Brain microvascular endothelial cell (primary cell): ENCODE results near the gene ZNFX1.
A peak's percentile ranks its signal among the peaks of the same experiment; 100 is the strongest.

ENCODE experiments used
- DNase-seq: peaks from one replicate; pipeline ENCODE4 v3.0.0-alpha.2; 2020
- H3K27ac ChIP-seq: fragments of 250-450 bp; sonication (Bioruptor Pico); 2 replicates; pipeline ENCODE4 v1.5.1; 2020; ENCODE audit warnings: mild to moderate bottlenecking, moderate library complexity
- H3K27me3 ChIP-seq: fragments of 250-450 bp; sonication (Bioruptor Pico); replicated peaks from 2 replicates; pipeline ENCODE4 v1.5.1; 2020; ENCODE audit warnings: mild to moderate bottlenecking
- H3K36me3 ChIP-seq: fragments of 250-450 bp; sonication (Bioruptor Pico); replicated peaks from 2 replicates; pipeline ENCODE4 v1.5.1; 2020; ENCODE audit warnings: mild to moderate bottlenecking
- H3K4me3 ChIP-seq: 2 replicates; pipeline ENCODE4 v1.5.1; 2011; ENCODE audit warnings: low read depth, mild to moderate bottlenecking, control low read depth, low read length, moderate library complexity
- in situ Hi-C: cut with HindIII; loops from 2 replicates; pipeline ENCODE4 v1.10.0; 2017; ENCODE audit warnings: low sequenced_read_pairs, low pct_ligation_motif_present
- TF ChIP-seq, protein P1 (sequence below): IDR thresholded peaks from 2 replicates; pipeline ENCODE4 v1.5.1; 2011; ENCODE audit warnings: low read depth, mild to moderate bottlenecking, moderate library complexity, low read length, control low read depth, inconsistent platforms; ENCODE audit errors: missing control alignments

ZNFX1 gene

DNA sequence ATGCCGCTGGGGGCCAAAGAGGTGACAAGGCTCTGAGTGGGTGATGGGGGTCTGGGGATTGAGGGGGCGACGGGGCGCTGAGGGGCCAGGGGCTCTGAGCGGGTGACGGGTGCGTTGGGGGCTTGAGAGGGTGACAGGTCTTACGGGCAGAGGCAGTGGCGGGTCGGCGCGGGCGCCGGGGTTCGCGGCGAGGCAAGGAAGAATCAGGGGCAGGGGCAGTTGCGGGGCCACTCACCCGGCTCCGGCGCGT is 146 bp downstream of the ZNFX1 start:
- Histone ChIP-seq H3K27ac (peak overlapping the region; percentile 91), H3K27me3 (no peaks in the 10 kb centered on the region), H3K36me3 (peaks cover 53% of the 10 kb centered on the region), H3K4me3 (peak overlapping the region; percentile 99)
- no peak for DNase-seq
- TF ChIP-seq, protein P1, sequence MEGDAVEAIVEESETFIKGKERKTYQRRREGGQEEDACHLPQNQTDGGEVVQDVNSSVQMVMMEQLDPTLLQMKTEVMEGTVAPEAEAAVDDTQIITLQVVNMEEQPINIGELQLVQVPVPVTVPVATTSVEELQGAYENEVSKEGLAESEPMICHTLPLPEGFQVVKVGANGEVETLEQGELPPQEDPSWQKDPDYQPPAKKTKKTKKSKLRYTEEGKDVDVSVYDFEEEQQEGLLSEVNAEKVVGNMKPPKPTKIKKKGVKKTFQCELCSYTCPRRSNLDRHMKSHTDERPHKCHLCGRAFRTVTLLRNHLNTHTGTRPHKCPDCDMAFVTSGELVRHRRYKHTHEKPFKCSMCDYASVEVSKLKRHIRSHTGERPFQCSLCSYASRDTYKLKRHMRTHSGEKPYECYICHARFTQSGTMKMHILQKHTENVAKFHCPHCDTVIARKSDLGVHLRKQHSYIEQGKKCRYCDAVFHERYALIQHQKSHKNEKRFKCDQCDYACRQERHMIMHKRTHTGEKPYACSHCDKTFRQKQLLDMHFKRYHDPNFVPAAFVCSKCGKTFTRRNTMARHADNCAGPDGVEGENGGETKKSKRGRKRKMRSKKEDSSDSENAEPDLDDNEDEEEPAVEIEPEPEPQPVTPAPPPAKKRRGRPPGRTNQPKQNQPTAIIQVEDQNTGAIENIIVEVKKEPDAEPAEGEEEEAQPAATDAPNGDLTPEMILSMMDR: no peak
- in situ Hi-C loops: no loop called here

DNA sequence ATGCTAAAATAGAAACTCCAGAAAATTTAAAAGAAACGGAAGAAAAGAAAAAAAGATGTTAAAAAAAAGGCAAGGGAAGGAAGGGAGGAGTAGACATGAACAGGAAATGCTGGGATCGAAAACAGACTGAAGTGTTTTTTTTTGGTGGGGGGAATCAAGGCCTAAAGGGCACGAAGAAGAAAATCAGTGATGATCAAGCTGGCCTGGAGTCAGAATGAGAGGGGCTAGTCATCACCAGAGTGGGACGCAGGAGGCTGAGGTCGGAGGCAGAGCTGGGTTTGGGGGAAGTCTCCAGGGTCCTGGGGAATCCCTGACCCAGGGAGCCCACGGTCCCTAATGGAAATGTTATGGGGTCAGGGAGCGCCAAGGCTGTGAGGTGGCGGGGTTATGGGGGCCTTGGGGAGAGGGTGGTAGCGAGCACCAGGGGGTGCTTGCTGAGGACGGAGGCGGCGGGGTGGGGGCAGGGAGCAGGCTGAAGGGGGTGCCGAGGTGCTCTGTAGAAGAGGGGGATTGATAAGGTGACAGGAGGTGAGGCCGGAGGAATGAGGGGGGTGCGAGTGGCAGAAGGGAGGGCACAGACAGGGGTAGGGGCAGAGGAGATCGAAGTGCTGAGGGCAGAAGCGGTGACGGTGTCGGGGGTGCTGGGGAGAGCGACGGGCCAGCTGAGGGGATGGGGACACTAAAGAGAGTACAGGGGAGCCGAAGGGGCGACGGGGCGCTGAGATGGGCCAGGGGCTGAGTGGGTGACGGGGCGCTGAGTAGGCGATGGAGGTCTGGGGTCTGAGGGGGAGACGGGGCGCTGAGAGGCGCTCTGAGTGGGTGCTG is 684 bp downstream of the ZNFX1 start:
- in situ Hi-C loops: no loop called here
- peaks cover 53% of the 10 kb centered on the region for H3K36me3 ChIP-seq

DNA sequence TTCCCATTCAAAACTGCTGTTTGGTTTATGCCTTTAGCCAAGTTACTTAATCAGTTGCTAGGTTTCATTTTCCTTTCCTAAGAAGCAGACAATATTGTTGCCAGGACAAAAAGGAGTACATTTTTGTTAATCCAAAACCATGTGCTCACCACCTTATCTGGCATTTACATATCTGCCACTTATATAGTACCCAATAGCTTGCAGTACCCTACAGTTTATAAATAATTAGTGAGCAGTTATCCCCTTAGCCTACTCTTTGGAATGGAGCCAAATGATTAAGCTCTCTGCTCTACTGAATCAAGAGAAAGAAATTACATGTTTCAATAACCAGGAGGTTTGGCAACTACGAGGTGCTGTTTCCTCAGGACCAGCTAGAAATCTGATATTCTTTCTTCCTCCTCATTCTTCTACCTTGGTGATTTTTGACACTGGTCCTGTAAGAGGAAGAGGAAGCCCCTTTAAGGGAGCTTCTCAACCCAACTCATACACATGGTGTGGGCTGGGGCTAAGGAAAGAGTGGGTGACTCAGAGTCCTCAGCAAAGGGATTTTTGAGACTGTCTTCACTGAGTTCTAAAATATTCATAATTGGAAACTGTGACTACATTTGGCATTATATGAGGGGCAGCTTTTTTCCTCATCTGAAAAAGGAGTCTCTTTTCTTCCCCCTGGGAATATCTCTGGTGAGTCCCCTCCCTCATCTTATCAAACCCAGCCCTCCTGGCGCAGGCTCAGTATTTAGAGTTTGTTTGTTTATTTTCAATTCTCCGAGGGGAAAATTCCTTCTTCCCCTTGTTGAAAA is 1.5 kb downstream of the ZNFX1 start:
- in situ Hi-C loops: no loop called here
- TF ChIP-seq, protein P1: no peak
- Histone ChIP-seq H3K4me3 (peak overlapping the region; percentile 99), H3K36me3 (peaks cover 50% of the 10 kb centered on the region), H3K27ac (peak overlapping the region; percentile 25), H3K27me3 (no peaks in the 10 kb centered on the region)
- peak; percentile 36 for DNase-seq

More for the DNA sequence above, 684 bp downstream of the ZNFX1 start:
- no peak for DNase-seq
- Histone ChIP-seq H3K27me3 (no peaks in the 10 kb centered on the region), H3K4me3 (peak overlapping the region; percentile 99), H3K27ac (peak overlapping the region; percentile 91)
- TF ChIP-seq, protein P1: no peak

DNA sequence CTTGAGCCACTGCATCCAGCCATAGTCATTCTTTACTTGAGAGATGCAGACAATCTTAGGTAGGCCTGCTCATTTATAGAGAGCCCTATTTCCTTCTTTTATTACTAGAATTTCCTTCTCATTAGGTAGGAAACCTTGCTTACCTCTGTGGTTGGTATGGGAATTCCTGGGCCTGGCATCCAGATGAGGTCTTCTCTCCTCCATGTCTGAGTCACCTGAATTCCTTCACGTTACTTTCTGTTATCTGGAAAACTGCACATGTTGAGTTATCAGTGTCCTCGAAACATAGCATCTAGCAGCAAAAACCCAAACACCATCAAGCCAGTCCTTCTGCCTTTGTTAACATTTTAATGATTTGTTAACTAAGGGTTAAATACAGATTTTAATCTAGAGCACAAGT is 2.2 kb downstream of the ZNFX1 start:
- TF ChIP-seq, protein P1: no peak
- H3K36me3 ChIP-seq: peaks cover 50% of the 10 kb centered on the region
- H3K27me3 ChIP-seq: no peaks in the 10 kb centered on the region
- no peak overlapping the region for H3K27ac ChIP-seq
- DNase-seq: no peak
- in situ Hi-C loops: no loop called here
- no peak overlapping the region for H3K4me3 ChIP-seq

DNA sequence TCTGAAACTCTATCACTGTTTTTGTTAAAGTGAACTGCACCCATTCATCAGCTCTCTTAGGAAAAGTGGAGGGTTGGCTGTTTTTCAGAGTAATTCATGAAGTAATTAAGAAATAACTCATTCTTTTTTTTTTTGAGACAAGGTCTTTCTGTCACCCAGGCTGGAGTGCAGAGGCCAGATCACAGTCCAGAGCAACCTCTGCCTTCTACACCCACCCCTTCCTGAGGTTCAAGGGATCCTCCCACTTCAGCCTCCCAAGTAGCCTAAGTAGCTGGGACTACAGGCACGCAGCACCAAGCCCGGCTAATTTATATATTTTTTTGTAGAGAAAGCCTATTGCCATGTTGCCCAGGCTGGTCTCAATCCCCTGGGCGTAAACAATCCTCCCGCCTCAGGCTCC is 2.6 kb downstream of the ZNFX1 start:
- Histone ChIP-seq H3K27me3 (no peaks in the 10 kb centered on the region), H3K36me3 (peaks cover 50% of the 10 kb centered on the region), H3K4me3 (no peak overlapping the region), H3K27ac (no peak overlapping the region)
- TF ChIP-seq, protein P1: no peak
- DNase-seq: no peak
- in situ Hi-C loops: no loop called here
